Chondrocyte (in vitro differentiated cells): ENCODE results near the gene DENND1B. TPM values are rescaled to one million over a fixed set of nuclear protein-coding genes. Genes with fewer than 3 reads are reported as not detected.

Source experiments
- DNase-seq: peaks from one replicate; pipeline ENCODE4 v3.0.0; 2021; ENCODE audit warnings: mixed read lengths, low spot score
- H3K27ac Mint-ChIP-seq: one replicate; pipeline ENCODE4 v1.8.0; 2021; ENCODE audit warnings: mild to moderate bottlenecking, moderate library complexity, mixed read lengths; ENCODE audit not compliant: unreplicated experiment
- H3K27me3 Mint-ChIP-seq: 2 replicates; pipeline ENCODE4 v1.8.0; 2021; ENCODE audit warnings: low read depth, mixed read lengths
- H3K36me3 Mint-ChIP-seq: 2 replicates; pipeline ENCODE4 v1.8.0; 2021; ENCODE audit warnings: low read depth, mixed read lengths
- H3K4me1 Mint-ChIP-seq: 2 replicates; pipeline ENCODE4 v1.8.0; 2021; ENCODE audit warnings: low read depth, mild to moderate bottlenecking, mixed read lengths
- H3K4me3 Mint-ChIP-seq: one replicate; pipeline ENCODE4 v1.8.0; 2021; ENCODE audit warnings: mild to moderate bottlenecking, moderate library complexity, mixed read lengths; ENCODE audit not compliant: unreplicated experiment
- H3K9me3 Mint-ChIP-seq: 2 replicates; pipeline ENCODE4 v1.8.0; 2021; ENCODE audit warnings: low read depth, mixed read lengths
- total RNA-seq: library from RNA; stranded (reverse); gene quantifications from 3 replicates; pipeline ENCODE4 v1.2.1, GENCODE V29; 2021
- TF ChIP-seq, protein P1 (sequence below): fragments of 200-600 bp; sonication (generic); IDR thresholded peaks from 2 replicates; pipeline ENCODE4 v1.5.0; 2021; ENCODE audit warnings: antibody characterized with exemption, mild to moderate bottlenecking, moderate library complexity

DENND1B gene
- total RNA-seq, 1 donor from 2014 or later = 10.9 TPM

DNA sequence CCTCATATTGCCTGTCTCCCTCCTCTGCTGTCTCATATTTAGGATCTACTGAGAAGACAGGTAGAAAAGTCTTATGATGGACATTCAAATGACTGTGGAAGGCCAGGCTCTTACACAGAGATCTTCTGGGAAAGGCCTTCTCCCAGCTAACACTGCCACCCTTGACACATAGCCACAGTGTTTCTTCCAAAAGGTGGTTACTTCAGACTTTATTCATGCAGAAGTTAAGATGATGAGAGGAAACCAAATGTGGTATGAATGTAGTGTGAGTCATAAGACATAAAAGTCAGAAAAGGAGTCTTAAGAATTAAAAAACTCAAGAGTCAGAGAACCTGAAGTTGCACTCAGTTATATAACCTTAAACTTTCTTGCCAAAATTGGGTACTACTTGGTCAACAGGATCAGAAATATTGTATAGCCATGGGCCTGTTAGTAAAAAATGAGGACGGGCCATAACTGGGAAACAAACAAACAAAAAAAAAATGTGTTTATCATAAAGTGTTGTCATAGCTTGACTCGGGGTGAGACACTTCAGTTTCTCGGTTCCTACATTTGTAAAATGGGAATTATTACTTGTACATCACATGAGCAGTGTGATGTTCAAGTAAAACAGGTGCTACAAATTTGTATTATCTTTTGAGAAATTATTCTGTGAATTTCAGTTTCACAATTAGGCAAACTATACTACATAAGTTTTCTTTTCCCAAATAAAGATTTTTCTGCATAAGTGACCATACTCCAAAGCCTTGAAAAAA lies 1.2 kb upstream of the DENND1B start:
- no peaks in the 10 kb centered on the region for H3K27me3 Mint-ChIP-seq
- no peak overlapping the region for H3K4me3 Mint-ChIP-seq
- H3K36me3 Mint-ChIP-seq = no peaks in the 10 kb centered on the region
- DNase-seq = no peak
- H3K27ac Mint-ChIP-seq = peak overlapping the region; percentile 74
- TF ChIP-seq, protein P1, sequence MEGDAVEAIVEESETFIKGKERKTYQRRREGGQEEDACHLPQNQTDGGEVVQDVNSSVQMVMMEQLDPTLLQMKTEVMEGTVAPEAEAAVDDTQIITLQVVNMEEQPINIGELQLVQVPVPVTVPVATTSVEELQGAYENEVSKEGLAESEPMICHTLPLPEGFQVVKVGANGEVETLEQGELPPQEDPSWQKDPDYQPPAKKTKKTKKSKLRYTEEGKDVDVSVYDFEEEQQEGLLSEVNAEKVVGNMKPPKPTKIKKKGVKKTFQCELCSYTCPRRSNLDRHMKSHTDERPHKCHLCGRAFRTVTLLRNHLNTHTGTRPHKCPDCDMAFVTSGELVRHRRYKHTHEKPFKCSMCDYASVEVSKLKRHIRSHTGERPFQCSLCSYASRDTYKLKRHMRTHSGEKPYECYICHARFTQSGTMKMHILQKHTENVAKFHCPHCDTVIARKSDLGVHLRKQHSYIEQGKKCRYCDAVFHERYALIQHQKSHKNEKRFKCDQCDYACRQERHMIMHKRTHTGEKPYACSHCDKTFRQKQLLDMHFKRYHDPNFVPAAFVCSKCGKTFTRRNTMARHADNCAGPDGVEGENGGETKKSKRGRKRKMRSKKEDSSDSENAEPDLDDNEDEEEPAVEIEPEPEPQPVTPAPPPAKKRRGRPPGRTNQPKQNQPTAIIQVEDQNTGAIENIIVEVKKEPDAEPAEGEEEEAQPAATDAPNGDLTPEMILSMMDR = no peak
- peaks cover 41% of the 10 kb centered on the region for H3K4me1 Mint-ChIP-seq
- H3K9me3 Mint-ChIP-seq = peaks cover 3% of the 10 kb centered on the region

DNA sequence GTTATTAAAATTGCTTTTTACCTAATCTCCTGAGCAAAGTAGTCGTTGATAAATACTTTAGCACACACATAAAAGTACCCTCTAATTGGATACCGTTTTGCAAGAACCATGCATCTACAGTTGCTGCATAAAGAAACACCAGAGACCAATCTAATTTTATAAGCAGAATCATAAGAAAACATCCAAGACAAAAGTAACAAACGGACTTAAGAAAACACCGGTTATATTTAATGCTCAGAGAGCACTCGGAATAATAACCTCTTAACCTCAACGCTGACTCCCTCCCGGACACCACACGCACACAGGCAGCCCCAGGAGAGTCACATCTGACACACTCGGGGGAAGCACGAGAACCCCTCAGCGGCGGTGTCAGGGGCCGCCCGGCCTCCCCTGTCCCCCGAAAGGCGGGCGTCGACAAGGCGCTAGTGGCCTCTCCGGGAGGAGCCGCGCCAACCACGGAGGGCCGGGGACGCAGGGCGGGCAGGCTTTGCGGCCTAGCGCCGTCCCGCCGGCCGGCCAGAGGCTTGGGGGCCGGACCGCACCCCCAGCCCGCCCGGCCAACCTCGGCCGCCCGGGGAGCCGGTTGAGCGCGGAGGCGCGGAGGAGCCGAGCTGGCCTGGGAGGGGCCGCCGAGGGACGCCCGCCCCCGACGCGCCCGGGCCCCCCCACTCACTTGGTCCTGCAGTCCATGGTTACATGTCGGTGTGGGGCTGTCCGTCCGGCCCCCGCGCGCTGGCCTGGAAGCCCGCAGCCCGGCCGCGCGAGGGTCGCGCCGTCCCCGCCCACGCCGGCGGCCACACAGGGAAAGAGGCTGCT lies 606 bp downstream of the DENND1B start:
- Mint-ChIP-seq H3K4me3 (peak overlapping the region; percentile 74), H3K36me3 (no peaks in the 10 kb centered on the region), H3K9me3 (peaks cover 3% of the 10 kb centered on the region), H3K27me3 (no peaks in the 10 kb centered on the region), H3K27ac (peak overlapping the region; percentile 74), H3K4me1 (peaks cover 41% of the 10 kb centered on the region)
- peak; percentile 89 for DNase-seq
- TF ChIP-seq, protein P1 = no peak

DNA sequence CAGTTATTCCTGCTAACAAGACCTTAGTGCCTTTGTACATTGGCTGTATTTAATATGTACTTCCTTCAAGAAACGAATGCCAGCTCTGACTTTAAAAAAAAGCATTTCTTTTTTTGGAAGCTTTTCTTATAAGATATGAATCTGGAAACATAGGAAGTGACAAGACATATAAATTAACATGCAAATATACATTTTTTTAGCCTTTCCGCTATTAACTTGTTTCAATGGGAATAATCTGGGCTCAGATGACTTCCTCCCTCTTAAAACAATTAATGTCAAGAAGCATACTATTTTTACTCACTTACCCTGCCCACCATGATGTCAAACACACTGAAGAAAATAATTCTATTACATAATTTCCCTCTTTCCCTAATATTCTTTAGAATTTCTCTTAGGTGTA lies 1.4 kb downstream of the DENND1B start:
- peaks cover 41% of the 10 kb centered on the region for H3K4me1 Mint-ChIP-seq
- H3K4me3 Mint-ChIP-seq = peak overlapping the region; percentile 74
- no peaks in the 10 kb centered on the region for H3K36me3 Mint-ChIP-seq
- H3K9me3 Mint-ChIP-seq = no peaks in the 10 kb centered on the region
- H3K27ac Mint-ChIP-seq = peak overlapping the region; percentile 74
- TF ChIP-seq, protein P1 = no peak
- no peak for DNase-seq
- no peaks in the 10 kb centered on the region for H3K27me3 Mint-ChIP-seq

DNA sequence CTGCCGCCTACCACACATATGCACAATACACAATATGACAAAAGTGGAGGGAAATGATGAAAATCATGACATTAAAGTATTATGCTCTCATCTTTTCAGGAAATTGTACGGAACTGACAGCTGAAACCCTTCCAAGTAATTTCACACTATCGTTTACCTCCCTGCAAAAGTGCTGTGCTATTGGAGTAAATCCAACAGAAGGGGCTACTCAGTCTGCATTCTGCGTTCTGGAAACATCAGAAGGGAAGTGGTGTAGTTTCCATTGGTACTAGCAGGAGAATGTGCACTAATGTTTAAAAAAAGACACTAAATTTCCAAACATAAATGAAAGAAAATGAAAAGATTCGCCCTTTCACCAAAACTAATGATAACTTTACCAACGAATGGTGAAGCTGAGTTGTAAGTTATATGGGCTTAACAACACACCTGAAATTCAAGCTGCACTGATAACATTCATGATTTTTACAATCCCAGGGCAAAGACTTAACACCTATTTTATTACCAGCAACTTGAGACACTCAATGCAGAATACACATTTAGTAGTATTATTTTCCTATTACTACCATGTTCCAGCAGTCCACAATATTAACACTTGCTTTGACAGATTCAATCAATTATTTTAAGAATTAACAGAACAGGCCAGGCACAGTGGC lies 3.2 kb downstream of the DENND1B start:
- Mint-ChIP-seq H3K27me3 (no peaks in the 10 kb centered on the region), H3K4me1 (peaks cover 41% of the 10 kb centered on the region), H3K4me3 (no peak overlapping the region), H3K36me3 (no peaks in the 10 kb centered on the region), H3K9me3 (no peaks in the 10 kb centered on the region), H3K27ac (peak overlapping the region; percentile 15)
- no peak for DNase-seq
- TF ChIP-seq, protein P1 = no peak

DNA sequence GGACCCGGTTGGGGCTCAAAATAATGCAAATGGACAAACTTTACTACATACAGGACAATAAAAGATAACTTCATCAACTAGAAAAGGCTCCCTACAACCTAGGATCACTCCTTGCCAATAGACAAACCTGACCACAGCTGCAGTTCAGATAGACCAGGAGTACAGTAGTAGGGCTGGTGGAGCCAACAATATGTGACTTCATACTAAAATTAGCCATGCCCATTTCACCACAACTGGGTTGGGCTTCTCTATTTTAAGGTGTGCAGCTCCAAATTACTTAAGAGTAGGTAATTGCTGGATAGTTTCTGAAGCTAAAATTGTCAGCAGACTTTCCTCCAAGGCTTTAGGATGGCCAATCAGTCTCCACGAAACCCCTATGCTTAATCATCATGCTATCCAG lies 3.9 kb downstream of the DENND1B start:
- H3K27ac Mint-ChIP-seq = no peak overlapping the region
- no peaks in the 10 kb centered on the region for H3K36me3 Mint-ChIP-seq
- peaks cover 38% of the 10 kb centered on the region for H3K4me1 Mint-ChIP-seq
- no peaks in the 10 kb centered on the region for H3K27me3 Mint-ChIP-seq
- H3K9me3 Mint-ChIP-seq = no peaks in the 10 kb centered on the region
- TF ChIP-seq, protein P1 = no peak
- no peak for DNase-seq
- no peak overlapping the region for H3K4me3 Mint-ChIP-seq
